GM18505 (cell line): ENCODE measurements around the gene OR2M4.
A peak's percentile ranks its signal among the peaks of the same experiment; 100 is the strongest.
"Not testable (repeated sequence)": the region's sequence is repeated elsewhere in the genome, so short reads cannot be mapped to it uniquely, and the experiment has no call there.

ENCODE experiments used
- ATAC-seq: cut with Tn5 transposase; IDR thresholded peaks from one replicate; pipeline ENCODE4 v1.9.1; 2021; ENCODE audit not compliant: unreplicated experiment
- POLR2A ChIP-seq: IDR thresholded peaks from 4 replicates; pipeline ENCODE4 v1.6.1; 2011; ENCODE audit warnings: borderline replicate concordance; ENCODE audit not compliant: insufficient read depth, insufficient read length; ENCODE audit errors: extremely low read depth

Gene OR2M4

DNA sequence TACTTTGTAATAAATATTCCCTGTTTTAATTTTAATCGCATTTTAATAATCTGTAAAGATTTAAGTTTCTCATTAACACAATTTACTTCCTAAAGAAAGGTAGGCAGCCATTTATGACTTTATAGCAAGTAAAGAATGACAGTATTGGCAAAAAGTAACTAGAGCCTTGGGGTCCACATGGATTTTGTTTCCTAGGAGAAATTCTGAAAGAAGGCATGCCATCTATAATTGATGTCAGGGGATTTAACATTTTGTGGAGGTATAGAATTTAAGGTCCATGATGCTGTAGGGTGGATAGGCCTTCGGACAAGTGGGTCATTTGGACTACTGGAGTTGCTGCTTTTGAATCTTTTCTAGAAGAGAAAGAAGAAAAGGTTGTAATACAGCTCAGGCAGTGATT is at the start of gene OR2M4:
TSS of gene OR2M4 (plus strand) at position 301 of the 400 bp plus-strand sequence. CDS start 7,512 bp downstream, outside the sequence.
- no peak for ATAC-seq
- TF ChIP-seq POLR2A = no peak

- no peak for TF ChIP-seq POLR2A
- no peak for ATAC-seq
Measured at GRCh38 chr1:248183996-248184395, 47.2 kb upstream of the OR2M4 start.

GRCh38 chr1:248187363-248187762 is 43.9 kb upstream of the OR2M4 start:
- no peak for ATAC-seq
- no peak for TF ChIP-seq POLR2A

- no peak for ATAC-seq
- no peak for TF ChIP-seq POLR2A
Measured at GRCh38 chr1:248189026-248189425, 42.2 kb upstream of the OR2M4 start.

DNA sequence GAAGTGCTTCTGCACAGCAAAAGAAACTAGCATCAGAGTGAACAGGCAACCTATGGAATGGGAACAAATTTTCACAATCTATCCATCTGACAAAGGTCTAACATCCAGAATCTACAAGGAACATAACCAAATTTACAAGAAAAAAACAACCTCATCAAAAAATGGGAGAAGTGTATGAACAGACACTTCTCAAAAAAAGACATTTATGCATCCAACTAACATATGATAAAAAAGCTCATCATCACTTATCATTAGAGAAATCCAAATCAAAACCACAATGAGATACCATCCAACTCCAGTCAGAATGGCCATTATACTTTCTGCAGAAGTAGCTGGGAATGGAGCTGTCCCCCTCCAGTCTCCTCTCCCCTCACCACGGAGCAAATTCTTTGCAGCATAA is 37.1 kb upstream of the OR2M4 start:
- no peak for ATAC-seq
- no peak for TF ChIP-seq POLR2A

GRCh38 chr1:248196965-248197364 is 34.3 kb upstream of the OR2M4 start, which contains the start of gene OR2M3:
TSS of gene OR2M3 (plus strand) at chr1:248197265. CDS start at chr1:248203068, 5,803 bp downstream.
- ATAC-seq = no peak
- no peak for TF ChIP-seq POLR2A

DNA sequence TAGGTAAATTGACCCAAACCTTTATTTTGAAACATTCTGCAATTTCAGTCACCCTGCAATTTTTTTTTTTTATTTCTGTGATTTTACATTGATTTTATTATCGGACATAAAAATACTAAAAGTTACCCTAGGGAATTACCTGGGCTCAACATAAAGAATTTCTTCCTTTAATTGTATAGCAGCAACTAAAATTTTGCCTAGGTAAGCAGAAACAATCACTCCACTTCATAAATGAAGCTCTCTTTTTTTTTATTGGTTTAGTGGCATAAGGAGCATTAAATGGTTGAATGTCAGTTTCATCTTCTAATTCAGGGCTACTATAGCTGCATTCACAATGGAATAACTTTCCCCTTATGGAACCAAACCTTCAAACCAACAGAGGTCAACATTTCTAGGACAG is 15.3 kb upstream of the OR2M4 start:
- TF ChIP-seq POLR2A = no peak
- no peak for ATAC-seq

DNA sequence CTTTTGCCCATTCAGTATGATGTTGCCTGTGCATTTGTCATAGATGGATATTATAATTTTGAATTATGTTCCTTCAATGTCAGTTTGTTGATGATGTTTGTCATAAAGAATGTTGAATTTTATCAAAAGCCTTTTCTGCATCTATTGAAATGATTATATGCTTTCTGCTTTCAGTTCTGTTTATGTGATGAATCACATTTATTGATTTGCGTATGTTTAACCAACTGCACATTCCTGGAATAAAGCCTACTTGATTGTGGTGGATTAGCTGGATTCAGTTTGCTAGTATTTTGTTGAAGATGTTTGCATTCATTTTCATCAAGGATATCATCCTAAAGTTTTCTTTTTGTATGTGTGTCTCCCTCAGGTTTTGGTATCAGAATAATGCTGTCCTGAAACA is 5.7 kb upstream of the OR2M4 start:
- TF ChIP-seq POLR2A = no peak
- ATAC-seq = no peak

GRCh38 chr1:248229360-248229908 is 1.8 kb upstream of the OR2M4 start:
- no peak for TF ChIP-seq POLR2A
- ATAC-seq = no peak

GRCh38 chr1:248239478-248239877 is 8.3 kb downstream of the OR2M4 start:
- TF ChIP-seq POLR2A = no peak
- no peak for ATAC-seq

DNA sequence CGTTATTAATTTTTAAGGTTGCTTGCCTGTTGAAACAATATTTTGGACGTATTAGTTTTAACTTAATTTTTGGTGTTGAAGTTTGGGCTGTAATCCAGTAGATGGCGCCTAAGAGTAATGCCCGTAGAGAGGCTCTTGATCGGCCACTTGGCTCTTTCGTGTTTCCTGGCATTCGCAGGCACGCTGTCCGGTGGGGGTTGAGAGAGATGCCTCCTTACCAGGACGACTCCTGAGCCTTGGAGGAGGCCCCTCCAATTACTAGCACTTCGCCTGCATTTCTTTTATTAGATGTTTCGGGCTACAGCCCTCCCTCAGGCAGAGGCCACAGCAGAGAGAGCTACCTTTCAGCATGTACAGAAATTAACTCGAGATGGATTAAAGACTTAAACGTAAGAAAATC is 12.0 kb downstream of the OR2M4 start:
- ATAC-seq = peak; percentile 87
- TF ChIP-seq POLR2A = no peak

- ATAC-seq = not testable (repeated sequence)
Measured at GRCh38 chr1:248259309-248259708, 28.1 kb downstream of the OR2M4 start.

GRCh38 chr1:248268178-248268577 is 37.0 kb downstream of the OR2M4 start:
- TF ChIP-seq POLR2A = no peak
- ATAC-seq = no peak

GRCh38 chr1:248273225-248273624 is 42.0 kb downstream of the OR2M4 start:
- not testable (repeated sequence) for ATAC-seq

DNA sequence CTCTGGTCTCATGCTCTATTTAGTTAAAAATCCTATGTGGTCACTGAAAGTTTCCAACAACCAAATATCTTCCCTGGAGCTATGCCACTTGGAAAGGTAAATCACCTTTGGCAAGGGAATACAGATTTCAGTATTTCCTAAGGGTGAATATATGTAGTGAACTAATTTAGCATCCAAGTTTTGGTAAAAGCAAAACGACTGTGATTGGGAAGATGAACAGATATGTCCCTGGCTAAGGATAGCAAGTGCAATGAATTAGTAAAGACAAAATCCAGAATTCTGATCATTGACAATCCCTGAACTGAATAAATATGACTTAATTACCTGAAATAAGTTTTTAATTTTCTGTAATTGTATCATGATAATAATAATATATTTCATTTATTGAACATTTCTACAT is 46.7 kb downstream of the OR2M4 start, which contains the start of gene OR2T33:
TSS of gene OR2T33 (minus strand) at position 101 of the 400 bp plus-strand sequence. CDS start 4,162 bp downstream, outside the sequence.
- no peak for ATAC-seq
- no peak for TF ChIP-seq POLR2A
